ENCODE data around the gene RXFP1.

The RXFP1 gene

DNA sequence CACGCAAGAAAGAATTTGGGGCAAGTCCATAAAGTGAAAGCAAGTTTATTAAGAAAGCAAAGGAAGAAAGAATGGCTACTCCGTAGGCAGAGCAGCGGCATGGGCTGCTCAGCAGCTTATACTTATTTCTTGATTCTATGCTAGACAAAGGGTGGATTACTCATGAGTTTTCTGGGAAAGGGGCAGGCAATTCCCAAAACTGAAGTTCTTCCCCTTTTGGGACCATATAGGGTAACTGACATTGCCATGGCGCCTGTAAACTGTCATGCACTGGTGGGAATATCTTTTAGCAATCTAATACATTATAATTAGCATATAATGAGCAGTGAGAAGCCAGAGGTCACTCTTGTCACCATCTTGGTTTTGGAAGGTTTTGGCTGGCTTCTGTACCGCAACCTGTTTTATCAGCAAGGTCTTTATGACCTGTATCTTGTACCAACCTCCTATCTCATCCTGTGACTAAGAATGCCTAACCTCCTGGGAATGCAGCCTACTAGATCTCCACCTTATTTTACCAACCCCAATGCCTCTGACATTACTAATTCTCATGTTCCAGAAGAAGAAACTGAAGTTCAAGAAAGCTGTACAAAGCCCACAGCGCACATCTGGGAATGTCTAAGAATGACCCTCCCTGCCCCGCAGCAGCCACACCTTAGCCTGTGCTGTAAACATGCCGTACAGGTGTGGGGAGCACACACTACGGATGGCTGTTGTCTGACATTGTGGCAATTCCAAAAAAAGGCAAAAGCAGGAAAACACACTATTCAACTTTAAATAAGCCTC, 18.6 kb downstream of the RXFP1 start:
- TF ChIP-seq, protein P1, sequence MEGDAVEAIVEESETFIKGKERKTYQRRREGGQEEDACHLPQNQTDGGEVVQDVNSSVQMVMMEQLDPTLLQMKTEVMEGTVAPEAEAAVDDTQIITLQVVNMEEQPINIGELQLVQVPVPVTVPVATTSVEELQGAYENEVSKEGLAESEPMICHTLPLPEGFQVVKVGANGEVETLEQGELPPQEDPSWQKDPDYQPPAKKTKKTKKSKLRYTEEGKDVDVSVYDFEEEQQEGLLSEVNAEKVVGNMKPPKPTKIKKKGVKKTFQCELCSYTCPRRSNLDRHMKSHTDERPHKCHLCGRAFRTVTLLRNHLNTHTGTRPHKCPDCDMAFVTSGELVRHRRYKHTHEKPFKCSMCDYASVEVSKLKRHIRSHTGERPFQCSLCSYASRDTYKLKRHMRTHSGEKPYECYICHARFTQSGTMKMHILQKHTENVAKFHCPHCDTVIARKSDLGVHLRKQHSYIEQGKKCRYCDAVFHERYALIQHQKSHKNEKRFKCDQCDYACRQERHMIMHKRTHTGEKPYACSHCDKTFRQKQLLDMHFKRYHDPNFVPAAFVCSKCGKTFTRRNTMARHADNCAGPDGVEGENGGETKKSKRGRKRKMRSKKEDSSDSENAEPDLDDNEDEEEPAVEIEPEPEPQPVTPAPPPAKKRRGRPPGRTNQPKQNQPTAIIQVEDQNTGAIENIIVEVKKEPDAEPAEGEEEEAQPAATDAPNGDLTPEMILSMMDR (IDR thresholded peaks at IDR 0.05; ENCODE audit: insufficient read depth, low read length, poor library complexity, severe bottlenecking): no peak
- no peak for DNase-seq (ENCODE audit: extremely low read depth, insufficient read length)
- H3K36me3 ChIP-seq (ENCODE audit: control insufficient read depth, insufficient read depth, low read length): no peaks in the 10 kb centered on the region
- no peak overlapping the region for H3K4me3 ChIP-seq (replicated peaks; ENCODE audit: low read depth, low read length)
- H3K27me3 ChIP-seq (replicated peaks; ENCODE audit: control insufficient read depth, insufficient read depth, low read length): no peaks in the 10 kb centered on the region

DNA sequence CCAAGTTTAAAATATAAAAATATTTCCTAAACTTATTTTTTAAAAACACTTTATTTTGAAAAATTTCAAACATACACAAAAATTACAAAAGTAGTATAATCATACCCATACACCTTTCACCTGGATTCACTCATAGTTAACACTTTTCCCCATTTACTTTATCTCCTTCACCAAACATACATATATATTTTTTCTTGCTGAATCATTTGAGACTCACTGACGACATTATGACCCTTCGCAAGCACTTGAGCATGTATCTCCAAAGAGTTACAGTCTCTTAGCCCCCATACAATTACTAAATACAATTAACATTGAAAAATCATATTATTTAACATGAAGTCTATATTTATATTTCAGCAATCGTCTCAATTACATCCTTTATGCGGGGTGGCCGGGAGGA, 19.8 kb downstream of the RXFP1 start:
- no peaks in the 10 kb centered on the region for H3K36me3 ChIP-seq (ENCODE audit: control insufficient read depth, insufficient read depth, low read length)
- H3K4me3 ChIP-seq (replicated peaks; ENCODE audit: low read depth, low read length): no peak overlapping the region
- TF ChIP-seq, protein P1 (IDR thresholded peaks at IDR 0.05; ENCODE audit: insufficient read depth, low read length, poor library complexity, severe bottlenecking): no peak
- no peaks in the 10 kb centered on the region for H3K27me3 ChIP-seq (replicated peaks; ENCODE audit: control insufficient read depth, insufficient read depth, low read length)
- no peak for DNase-seq (ENCODE audit: extremely low read depth, insufficient read length)

DNA sequence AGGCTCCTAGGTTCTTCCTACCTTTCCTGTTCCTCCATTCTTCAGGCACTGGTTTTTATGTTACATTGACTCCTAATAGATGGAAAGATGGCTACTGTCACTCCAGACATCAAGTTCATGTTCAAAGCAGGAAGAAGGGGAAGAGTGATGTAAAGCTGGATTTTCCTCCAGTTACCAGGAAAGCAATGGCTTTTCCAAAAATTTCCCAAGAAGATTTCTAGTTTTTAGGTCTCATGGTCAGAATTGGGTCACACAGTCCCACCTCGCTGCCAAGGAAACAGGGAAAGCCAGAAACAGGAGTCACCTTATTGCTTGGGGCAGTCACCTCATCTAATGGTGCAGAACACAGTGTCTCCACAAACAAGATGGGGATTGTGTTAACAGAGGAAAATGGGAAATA, 21.5 kb downstream of the RXFP1 start:
- TF ChIP-seq, protein P1 (IDR thresholded peaks at IDR 0.05; ENCODE audit: insufficient read depth, low read length, poor library complexity, severe bottlenecking): no peak
- DNase-seq (ENCODE audit: extremely low read depth, insufficient read length): no peak
- H3K27me3 ChIP-seq (replicated peaks; ENCODE audit: control insufficient read depth, insufficient read depth, low read length): no peaks in the 10 kb centered on the region
- no peak overlapping the region for H3K4me3 ChIP-seq (replicated peaks; ENCODE audit: low read depth, low read length)
- H3K36me3 ChIP-seq (ENCODE audit: control insufficient read depth, insufficient read depth, low read length): no peaks in the 10 kb centered on the region

DNA sequence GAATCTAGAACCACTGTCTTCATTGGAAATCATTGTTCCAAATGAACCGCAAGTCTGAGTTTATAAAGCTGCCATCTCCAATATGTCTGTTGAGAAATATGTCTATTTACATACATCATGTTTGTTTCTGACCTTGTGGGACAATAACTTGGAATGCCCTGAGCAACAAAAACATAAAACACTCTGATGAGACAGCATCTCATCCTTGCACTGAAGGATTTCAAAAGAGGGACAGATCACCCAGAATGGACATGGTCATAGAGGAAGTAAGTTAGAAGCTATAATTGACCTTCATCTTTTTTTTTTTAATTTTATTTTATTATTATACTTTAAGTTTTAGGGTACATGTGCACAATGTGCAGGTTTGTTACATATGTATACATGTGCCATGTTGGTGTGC, 22.5 kb downstream of the RXFP1 start:
- Histone ChIP-seq H3K27me3 (replicated peaks; ENCODE audit: control insufficient read depth, insufficient read depth, low read length) (no peaks in the 10 kb centered on the region), H3K36me3 (ENCODE audit: control insufficient read depth, insufficient read depth, low read length) (no peaks in the 10 kb centered on the region), H3K4me3 (replicated peaks; ENCODE audit: low read depth, low read length) (no peak overlapping the region)
- TF ChIP-seq, protein P1 (IDR thresholded peaks at IDR 0.05; ENCODE audit: insufficient read depth, low read length, poor library complexity, severe bottlenecking): no peak
- no peak for DNase-seq (ENCODE audit: extremely low read depth, insufficient read length)

DNA sequence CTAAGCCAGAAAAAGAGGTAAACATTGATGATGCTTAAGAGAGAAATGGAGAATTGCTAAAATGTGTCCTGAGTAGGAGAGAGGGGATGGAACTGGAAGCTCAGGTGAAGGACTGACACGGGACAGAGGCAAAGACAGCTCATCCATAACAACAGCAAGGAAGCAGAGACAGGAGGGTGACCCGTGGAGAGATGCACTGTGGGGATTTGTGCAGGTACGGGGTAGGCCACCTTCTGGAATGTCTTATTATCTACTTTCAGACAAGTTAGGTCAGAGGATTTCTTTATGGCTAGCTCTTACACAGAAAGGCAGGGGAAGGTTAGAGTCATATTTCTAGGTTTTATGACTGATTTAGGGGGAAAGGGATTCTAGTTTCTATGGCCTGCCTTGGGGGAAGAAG, 31.7 kb downstream of the RXFP1 start:
- Histone ChIP-seq H3K36me3 (ENCODE audit: control insufficient read depth, insufficient read depth, low read length) (no peaks in the 10 kb centered on the region), H3K4me3 (replicated peaks; ENCODE audit: low read depth, low read length) (no peak overlapping the region), H3K27me3 (replicated peaks; ENCODE audit: control insufficient read depth, insufficient read depth, low read length) (no peaks in the 10 kb centered on the region; the same call in 1 of the 2 replicates)
- DNase-seq (ENCODE audit: extremely low read depth, insufficient read length): no peak
- TF ChIP-seq, protein P1 (IDR thresholded peaks at IDR 0.05; ENCODE audit: insufficient read depth, low read length, poor library complexity, severe bottlenecking): no peak
